AML-193 (cell line): ENCODE results near the gene ZNF672.

Source experiments
- DNase-seq, 2 experiments: peaks; one replicate each; lab custom pipeline; 2025; lab: John Stamatoyannopoulos, UW

Gene ZNF672

DNA sequence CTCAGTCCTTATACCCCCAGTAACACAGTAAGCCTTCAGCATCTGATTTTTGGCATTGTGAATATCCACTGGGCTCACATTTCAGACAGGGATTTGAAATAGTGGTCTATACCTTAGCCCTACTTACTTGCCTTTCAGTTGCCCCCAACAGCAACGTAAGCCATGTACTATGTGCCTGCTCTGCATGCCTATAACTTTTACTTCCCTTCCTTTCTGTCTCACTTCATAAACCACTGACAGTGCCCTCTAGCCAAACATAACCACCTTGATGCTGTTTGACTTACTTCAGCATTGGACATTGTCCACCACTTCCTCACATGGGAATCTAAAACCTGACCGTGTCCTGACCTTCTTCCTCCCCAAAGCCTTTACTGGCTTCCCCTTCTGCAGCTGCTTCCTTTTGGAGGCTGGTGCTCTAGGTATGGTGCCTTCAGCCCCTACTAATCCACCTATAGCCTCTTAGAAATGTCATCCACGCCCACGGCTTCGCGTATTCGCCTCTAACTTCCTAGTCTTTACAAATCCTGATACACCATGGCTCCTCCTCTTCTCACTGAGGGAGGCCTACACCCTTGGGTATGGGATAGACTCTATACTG is 3.6 kb upstream of the ZNF672 start:
- DNase-seq: peak; percentile 42 to 50

DNA sequence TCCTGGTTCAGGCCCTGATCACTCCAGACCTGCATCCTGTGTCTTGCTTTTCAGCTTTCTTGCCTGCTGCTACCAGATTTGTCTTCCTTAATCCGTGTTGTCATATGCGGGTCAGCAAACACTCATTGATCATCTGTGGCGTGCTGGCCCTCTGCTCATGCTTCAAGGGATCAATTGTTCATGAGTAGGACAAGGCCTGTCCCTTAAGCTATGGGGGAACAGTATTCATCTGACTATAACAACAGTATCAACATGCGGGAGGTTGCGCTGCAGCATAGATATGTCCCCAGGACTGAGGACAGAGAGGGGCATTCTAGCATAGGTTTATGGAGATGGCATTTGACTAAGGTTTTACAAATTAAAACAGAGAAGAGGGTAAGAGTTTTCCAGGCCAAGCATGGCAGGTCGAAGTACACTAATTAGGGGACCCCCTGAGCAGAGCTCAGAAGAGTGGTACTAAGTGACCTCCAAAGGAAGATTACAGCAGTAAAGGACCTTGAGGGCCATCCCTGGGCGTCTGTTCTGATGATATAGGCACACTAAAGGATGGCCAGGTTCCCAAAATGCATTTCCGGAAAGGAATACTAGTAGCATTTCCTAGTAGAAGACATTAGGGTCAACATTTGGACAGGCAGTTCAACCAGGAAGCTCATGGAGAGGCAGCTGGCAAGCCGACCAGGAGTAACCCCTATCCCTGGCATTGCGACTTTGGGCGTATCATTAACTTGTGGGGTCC is 811 bp upstream of the ZNF672 start:
- DNase-seq: no peak

DNA sequence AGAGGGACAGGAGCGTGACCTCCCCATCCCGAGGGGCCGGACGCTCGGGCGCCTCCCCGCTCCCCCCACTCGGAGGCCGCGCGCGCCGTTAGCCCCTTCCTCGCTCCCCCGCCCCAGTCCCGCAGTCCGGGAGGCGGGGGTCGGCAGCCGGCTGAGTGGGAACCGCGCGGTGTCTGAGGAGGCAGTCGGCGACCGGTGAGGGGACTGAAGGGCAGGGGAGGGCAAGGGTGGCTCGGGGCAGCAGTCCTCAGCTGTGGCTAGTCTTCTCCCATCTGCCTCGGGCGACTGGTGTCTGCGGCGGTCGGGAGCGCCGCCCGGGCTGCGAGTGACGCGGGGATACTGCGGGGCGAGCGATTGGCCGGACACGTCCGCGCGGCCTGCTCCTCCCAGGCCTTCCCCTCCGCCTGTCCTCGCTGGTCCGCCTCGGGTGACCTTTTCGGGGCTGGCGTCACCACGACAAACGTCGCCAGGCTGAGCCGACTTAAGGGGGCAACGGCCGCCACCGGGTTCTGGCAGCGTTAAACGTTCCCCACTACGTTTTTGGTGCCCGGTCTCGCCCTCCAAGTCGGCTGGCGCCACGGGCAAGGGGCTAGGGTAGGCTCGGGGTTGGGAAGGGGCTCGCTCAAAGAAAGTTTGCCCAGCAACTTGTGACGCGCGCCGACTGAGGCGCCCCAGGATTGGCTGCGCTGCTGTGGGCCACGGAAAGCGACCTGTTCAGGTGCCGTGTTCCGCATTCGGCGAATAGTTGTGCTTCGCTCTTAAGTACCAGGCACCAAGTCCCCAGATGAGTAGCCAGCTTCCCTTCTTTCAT is 538 bp downstream of the ZNF672 start:
- peak; percentile 73 to 76 for DNase-seq

DNA sequence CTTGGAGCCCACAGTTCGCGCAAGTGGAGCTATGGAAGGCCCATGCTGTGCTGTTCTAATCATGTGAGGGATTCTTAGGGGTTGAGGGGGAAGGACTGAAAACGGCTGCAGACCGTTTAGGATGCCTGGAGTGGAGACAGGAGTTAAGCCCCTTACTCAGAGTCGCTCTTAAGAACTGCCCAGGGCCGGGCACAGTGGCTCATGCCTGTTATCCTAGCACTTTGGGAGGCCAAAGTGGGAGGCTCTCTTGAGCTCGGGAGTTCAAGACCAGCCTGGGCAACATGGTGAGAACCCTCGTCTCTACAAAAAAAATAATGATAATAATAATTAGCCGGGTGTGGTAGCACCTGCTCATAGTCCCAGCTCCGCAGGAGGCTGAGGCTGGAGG is 1.1 kb downstream of the ZNF672 start:
- no peak for DNase-seq

DNA sequence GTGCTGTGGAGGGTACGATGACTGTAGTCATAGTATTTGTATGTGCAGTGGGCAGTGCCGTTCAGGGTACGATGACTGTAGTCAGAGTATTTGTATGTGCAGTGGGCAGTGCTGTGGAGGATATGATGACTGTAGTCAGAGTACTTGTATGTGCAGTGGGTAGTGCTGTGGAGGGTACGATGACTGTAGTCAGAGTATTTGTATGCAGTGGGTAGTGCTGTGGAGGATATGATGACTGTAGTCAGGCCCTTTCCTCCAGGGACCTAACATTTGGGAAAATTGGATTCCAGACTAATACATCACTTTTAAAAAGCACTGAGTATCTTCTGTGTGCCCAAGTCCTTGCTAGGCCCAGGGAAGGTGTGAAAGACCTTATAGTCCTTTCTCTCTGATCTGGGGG is 2.9 kb downstream of the ZNF672 start:
- no peak for DNase-seq

DNA sequence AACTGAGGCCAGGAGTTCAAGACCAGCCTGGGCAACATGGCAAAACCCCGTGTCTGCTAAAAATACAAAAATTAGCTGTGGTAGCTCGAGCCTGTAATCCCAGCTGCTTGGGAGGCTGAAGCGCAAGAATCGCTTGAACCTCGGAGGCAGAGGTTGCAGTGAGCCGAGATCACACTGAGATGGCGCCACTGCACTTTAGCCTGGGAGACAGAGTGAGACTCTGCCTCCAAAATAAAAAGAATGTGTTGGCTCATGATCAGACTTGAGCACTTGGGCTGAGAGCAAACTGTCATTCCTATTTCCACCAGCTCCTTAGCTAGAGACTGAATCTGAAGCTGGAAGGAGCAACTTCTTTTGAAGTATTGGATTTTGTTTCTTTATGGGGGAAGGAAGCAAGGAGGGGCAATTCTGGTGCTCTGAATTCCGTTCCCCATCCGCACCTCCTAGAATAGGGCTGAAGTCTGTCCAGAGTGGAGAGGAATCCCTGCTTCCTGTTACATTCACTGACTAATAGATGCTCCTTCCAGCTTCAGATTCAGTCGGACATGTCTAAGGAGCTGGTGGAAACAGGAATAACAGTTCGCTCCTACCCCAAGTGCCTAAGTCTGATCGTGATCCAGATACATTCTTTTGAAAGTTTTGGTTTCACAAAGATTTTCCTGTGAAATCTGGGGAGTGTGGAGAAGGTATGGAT is 3.8 kb downstream of the ZNF672 start:
- peak; percentile 59 to 67 for DNase-seq

DNA sequence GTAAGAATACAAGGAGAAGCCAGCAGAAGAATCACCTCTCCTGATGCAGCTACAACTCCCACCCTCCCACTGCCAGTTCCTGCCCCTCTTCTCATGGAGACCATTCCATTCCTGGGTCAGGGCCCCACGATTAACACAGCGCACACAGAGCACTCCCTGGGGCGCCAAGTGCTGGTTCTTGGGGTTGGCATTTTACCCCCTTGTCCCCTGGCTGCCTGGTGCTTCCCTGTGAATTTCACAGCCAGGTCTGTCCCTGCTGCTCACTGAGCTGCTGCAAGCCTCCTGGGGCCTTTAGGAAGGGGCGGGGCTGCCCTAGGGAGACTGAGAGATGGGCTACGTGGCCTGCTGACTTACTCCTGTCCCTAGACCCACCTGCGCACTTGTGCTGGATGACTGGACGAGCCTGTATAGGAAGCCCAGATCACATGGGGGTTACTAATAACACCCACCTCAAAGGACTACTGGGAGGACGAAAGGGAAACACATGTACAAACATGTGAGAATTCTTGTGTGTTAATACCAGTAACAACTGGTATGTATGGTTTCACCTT is 4.8 kb downstream of the ZNF672 start:
- no peak for DNase-seq

DNA sequence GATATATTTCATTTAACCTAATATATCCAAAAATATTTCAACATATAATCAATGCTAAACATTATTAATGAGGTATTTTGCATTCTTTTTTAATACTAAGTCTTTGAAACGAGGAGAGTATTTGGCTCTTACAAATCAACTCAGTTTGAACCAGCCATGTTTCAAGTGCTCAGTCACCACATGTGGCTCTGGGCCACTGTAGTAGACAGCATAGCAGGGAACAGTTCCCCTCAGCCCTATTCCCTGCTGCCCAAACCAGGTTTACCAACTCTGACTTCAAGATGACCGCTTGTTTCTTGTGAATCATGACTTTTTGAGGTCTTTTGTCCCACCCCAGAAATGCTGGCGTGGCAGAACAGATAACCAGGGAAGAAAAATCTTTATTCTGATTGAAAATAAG is 5.7 kb downstream of the ZNF672 start:
- DNase-seq: no peak

DNA sequence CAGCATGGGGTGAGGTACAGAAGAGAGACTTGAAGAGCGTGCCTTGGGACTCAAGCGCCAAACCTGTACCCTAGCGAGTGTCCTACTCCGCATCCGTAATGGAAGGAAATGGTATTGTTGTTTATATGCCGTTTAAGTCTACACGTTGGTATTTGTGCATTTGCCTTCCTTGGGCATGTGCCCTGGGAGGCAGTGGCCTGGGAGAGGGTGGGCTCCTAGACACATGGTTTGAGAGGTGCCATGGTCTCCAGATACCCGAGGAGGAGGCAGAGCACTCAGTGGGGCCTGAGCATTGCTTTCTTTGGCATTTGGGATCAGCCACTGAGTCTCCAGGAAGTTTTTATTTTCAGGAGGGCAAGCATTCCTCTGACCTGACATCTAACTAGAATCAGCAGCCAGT is 6.5 kb downstream of the ZNF672 start:
- no peak for DNase-seq

DNA sequence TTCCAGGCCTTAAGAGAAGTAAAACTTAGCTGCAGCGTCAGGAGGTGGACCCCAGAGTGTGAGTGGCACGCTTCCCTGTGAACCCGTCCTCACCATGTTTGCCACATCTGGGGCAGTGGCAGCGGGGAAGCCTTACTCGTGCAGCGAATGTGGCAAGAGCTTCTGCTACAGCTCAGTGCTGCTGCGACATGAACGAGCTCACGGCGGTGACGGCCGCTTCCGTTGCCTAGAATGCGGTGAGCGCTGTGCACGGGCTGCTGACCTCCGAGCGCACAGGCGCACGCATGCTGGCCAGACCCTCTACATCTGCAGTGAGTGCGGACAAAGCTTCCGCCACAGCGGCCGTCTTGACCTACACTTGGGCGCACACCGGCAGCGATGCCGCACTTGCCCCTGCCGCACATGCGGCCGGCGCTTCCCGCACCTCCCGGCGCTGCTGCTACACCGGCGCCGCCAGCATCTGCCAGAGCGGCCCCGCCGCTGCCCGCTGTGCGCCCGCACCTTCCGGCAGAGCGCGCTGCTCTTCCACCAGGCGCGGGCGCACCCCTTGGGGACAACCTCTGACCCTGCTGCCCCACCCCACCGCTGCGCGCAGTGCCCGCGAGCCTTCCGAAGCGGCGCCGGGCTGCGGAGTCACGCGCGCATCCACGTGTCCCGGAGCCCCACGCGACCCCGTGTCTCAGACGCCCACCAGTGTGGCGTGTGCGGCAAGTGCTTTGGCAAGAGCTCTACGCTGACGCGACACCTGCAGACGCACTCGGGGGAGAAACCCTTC is 9.3 kb downstream of the ZNF672 start:
- DNase-seq: no peak

DNA sequence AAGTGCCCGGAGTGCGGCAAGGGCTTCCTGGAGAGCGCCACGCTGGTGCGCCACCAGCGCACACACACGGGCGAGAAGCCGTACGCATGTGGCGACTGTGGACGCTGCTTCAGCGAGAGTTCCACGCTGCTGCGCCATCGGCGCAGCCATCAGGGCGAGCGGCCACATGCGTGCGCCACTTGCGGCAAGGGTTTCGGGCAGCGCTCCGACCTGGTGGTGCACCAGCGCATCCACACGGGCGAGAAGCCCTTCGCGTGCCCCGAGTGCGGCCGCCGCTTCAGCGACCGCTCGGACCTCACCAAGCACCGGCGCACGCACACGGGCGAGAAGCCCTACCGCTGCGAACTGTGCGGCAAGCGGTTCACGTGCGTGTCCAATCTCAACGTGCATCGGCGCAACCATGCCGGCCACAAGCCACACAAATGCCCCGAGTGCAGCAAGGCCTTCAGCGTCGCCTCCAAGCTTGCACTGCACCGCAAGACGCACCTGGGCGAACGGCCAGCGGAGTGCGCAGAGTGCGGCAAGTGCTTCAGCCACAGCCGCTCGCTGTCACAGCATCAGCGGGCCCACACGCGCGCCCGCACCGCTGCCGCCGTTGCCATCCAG is 10.0 kb downstream of the ZNF672 start:
- DNase-seq: no peak

DNA sequence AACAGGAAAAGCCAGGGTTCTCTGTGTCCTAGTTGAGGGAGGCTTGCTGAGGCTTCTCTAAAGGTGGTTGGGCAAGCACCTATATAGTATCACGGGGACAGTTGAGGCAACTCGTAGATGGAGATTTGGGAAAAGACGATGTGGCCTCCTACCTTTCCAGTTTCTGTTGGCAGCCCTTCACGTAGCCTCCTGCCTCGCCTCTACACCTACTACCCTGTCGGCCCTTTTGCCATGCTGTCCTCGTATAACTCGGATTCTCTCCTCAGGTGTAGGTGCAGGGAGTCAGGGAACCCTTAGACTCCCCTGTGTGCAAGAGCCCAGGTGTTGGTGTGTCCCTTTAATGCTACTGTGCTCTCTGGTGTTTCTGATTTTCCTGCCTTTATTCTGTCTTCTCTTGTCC is 10.6 kb downstream of the ZNF672 start:
- DNase-seq: no peak

DNA sequence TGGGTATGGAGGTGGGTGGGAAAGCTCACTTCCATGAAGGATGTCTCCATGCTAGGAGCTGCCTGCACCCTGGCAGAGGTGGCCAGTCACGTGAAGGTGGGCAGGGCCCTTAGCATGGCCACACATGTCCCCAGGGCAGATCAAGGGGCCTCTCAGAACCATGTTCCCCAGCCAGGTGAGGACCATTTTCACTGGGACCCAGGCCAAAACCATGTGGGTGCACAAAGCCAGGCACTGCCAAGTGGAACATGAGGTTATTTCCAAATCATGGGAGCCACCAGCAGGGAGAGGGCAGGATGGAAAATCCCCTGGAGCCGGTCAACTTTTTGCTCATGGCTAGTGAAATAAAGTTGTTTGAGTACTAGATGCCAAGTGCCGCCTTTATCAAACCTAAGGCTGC is 11.1 kb downstream of the ZNF672 start:
- DNase-seq: no peak

DNA sequence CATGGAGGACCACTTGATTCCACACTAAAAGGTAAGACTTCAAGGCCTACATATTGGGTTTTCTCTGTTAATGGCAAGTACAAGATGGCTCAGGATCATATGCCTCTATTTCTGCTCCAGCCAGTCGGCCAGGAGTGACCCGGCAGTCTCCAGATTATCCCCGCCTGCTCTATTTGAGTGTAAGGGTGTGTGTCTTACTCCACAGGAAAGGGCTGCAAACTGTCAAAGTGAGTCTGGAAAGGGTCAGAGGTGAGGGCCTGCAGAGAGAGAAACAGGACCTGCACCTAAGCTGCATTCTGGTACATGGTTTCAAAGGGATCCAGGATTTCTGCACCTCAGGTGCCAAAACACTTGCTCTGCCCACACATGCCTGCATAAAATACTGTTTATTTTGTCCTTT is 11.6 kb downstream of the ZNF672 start:
- DNase-seq: no peak

DNA sequence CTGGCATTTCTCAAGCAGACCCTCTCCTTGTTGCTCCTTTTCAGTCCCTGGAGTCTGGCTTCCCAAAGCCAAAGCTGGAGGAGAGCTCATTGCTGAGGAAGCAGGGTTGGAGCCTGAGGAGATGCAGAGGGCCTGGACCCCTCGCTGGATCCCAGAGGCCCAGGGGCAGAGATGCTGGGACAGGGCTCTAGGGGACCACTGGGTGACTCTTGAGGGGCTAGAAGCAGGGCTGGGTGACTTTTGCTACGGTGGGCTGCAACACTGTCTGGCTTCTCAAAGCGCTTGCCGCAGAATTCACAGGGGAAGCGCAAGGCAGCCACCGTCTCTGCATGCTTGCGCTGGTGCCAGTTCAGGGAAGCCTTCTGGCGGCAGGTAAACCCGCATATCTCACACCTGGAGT is 12.1 kb downstream of the ZNF672 start:
- no peak for DNase-seq

DNA sequence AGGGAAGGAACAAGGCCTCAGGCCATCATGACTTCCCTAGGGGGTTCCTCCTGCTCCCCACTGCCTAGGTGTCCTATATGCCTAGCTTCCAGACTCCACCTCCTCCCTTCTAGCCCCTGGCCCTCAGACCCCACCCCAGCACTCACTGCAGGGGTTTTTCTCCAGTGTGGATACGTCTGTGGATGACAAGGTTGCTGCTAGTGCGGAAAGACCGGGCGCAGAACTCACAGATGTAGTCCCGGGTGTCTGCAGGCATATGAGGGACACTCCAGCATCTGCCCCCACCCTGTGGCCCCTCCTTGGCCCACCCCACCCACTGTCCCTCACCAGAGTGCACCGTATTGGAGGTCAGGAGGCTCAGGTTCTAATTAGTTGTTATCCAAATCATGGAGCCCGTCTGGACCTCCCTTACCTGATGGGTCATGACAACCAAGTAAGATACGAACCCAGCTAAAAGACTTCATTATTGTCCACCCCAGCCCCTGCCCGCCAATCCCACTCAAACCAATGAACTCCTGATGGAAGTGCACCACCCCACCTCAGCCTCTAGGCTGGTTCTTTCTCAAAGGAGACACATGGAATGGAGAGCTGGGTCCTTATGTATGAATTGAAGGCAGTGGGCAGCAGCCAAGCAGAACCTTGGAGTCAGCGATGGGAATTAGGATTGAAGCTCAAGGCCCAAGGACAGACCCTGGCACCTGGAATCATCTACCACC is 12.7 kb downstream of the ZNF672 start:
- DNase-seq: no peak

DNA sequence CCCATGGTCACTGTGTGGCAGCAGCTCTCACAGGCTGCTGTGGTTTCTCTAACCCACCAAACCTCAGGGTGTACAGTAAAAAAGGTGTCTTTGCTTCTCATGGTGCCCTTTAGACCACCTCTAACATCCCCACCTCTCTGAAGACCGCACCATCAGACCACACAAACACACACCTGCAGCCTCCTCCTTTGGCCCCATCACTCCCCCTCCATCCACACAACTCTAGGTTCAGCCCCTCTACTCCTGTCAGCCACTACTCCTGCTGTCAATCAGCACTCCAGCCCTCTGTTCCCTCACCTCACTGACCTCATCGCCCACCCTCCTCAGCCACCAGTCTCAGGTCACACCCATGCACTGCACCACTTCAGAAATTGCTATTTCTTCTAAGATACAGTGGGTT is 13.4 kb downstream of the ZNF672 start:
- no peak for DNase-seq

DNA sequence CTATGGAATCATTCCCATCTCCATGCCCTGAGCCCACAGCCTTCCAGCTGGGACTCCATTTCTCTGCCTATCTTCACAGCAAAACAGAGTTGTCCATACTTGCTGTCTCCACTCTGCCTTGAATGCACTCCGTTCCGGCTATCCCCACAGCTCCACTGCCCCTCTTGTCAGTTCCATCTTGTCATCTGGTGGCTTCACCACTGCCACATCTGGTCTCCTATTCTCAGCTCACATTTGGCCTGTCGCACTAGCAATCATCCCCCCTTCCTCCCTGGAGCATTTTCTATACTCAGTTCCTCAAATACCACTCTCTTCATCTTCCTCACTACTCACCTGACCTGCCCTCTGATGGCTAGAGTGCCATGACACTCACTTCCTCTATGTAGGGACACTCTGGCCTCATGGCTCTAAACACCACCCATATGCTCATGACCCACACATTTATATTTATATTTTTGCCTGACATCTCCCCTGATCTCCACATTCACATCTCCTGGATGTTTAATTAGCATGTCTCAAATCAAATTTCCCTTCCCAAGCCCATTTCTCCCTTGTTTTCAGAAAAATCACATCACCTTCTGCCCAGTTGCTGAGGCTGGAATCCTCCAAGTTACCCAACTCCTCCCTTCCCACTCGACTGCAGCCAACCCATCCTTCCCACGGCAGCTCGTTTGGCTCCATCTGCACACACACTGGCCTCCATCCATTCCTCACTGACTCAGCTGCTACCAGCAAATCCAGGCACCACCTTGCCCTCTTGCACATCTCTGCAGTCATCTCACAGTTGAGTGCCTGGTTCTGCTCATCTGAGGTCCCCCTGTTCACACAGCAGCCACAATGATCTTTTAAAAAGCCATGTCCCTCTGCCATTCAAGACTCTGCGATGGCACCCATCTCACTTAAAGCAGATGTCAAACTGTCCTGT is 14.7 kb downstream of the ZNF672 start:
- peak in 1 of 2 experiments; percentile 11 for DNase-seq

DNA sequence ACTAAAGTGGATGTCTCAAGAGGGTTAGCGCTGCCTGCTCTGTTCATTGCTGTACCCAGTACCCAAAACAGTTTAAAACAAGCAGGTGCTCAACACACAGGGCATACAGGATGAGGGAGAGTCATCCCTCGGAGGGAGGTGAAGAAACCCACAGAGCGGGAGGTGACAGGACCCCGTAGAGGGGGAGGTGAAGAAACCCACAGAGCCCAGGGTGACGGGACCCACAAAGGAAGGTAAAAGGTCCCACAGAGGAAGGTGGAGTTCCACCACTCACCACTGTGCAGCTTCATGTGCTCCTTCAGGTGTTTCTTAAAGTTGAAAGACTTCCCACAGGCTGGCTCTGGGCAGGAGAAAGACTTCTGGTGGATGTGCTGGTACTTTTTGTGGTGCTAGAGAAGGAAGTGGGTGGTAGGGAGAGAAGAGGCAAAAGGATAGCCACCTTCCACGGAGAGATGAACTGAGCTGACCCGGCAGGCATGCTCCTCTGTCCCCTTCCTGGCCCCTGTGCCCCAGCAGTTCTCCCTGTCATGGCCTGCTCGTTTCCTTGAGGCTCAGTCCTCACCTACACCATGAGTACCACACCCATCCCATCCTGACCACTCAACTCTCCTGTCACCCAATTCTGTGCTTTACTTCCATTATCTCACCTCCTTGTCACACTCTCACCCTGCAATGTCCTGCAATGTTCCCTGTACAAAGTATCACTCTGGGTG is 15.8 kb downstream of the ZNF672 start:
- no peak for DNase-seq
